Measurements from ENCODE around the gene SLC35F6. TPM values are rescaled to one million over a fixed set of nuclear protein-coding genes. Genes with fewer than 3 reads are reported as not detected.

Gene SLC35F6
- total and polyA plus RNA-seq, 9 of the 15 experiments (the other 6 are each of a cell fraction or from before 2014, with no cell fraction given): 11.9 to 47.3 (median 22.5) TPM

DNA sequence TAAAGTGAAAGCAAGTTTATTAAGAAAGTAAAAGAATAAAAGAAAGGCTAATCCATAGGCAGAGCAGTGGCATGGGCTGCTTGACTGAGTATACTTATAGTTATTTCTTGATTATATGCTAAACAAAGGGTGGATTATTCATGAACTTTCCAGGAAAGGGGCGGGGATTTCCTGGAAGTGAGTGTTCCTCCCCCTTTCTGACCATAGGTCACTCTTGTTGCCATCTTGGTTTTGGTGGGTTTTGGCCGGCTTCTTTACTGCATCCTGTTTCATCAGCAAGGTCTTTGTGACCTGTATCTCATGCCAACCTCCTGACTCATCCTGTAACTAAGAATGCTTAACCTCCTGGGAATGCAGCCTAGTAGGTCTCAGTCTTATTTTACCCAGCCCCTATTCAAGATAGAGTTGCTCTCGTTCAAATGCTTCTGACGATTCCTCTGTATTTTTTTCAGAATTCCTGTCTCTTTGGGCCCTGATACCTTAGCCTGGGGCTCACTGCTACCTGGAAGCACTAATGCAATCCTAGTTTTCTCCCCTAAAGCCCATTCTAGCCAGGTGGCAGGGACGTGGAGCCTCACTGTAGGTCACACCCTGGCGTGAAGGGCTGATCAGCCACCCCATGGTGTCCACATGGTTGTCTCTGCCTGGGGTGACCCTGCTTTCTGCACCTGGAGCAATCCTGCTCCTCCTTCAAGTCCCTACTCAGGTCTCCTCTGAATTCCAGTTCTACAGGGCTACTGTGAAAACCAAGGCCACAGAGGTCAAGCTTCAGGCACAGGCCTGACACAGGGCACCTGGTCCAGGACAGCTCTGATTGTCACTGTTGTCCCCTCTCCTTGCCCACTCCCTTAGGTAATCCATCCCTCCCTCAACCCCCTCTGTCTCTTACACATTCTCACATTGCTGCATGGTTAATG lies 6.0 kb upstream of the SLC35F6 start (continued):
- no peak for TF ChIP-seq SRSF9 (IDR thresholded peaks at IDR 0.05; ENCODE audit: borderline replicate concordance, low read depth, low read length)
- TF ChIP-seq, protein P1, sequence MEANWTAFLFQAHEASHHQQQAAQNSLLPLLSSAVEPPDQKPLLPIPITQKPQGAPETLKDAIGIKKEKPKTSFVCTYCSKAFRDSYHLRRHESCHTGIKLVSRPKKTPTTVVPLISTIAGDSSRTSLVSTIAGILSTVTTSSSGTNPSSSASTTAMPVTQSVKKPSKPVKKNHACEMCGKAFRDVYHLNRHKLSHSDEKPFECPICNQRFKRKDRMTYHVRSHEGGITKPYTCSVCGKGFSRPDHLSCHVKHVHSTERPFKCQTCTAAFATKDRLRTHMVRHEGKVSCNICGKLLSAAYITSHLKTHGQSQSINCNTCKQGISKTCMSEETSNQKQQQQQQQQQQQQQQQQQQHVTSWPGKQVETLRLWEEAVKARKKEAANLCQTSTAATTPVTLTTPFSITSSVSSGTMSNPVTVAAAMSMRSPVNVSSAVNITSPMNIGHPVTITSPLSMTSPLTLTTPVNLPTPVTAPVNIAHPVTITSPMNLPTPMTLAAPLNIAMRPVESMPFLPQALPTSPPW (CRISPR knock-in tag; IDR thresholded peaks at IDR 0.05): peak; percentile 67; the same call in 1 of the 2 replicates
- TF ChIP-seq HSF4 (CRISPR knock-in tag; IDR thresholded peaks at IDR 0.05; ENCODE audit: borderline replicate concordance): no peak
- TF ChIP-seq, protein P2, sequence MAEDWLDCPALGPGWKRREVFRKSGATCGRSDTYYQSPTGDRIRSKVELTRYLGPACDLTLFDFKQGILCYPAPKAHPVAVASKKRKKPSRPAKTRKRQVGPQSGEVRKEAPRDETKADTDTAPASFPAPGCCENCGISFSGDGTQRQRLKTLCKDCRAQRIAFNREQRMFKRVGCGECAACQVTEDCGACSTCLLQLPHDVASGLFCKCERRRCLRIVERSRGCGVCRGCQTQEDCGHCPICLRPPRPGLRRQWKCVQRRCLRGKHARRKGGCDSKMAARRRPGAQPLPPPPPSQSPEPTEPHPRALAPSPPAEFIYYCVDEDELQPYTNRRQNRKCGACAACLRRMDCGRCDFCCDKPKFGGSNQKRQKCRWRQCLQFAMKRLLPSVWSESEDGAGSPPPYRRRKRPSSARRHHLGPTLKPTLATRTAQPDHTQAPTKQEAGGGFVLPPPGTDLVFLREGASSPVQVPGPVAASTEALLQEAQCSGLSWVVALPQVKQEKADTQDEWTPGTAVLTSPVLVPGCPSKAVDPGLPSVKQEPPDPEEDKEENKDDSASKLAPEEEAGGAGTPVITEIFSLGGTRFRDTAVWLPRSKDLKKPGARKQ (CRISPR knock-in tag; IDR thresholded peaks at IDR 0.05): no peak
- TF ChIP-seq NCOA1 (IDR thresholded peaks at IDR 0.05; ENCODE audit: low read depth): peak; percentile 80
- no peak for TF ChIP-seq ESRRB (CRISPR knock-in tag; IDR thresholded peaks at IDR 0.05; ENCODE audit: borderline replicate concordance)
- TF ChIP-seq RBM25 (IDR thresholded peaks at IDR 0.05; ENCODE audit: low read depth, low read length, severe bottlenecking): no peak
- no peak for TF ChIP-seq MED1 (CRISPR knock-in tag; IDR thresholded peaks at IDR 0.05; ENCODE audit: borderline replicate concordance)
- TF ChIP-seq, protein P3, sequence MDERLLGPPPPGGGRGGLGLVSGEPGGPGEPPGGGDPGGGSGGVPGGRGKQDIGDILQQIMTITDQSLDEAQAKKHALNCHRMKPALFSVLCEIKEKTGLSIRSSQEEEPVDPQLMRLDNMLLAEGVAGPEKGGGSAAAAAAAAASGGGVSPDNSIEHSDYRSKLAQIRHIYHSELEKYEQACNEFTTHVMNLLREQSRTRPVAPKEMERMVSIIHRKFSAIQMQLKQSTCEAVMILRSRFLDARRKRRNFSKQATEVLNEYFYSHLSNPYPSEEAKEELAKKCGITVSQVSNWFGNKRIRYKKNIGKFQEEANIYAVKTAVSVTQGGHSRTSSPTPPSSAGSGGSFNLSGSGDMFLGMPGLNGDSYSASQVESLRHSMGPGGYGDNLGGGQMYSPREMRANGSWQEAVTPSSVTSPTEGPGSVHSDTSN (CRISPR knock-in tag; IDR thresholded peaks at IDR 0.05; ENCODE audit: low read depth): no peak
- TF ChIP-seq, protein P3 (tag; conservative IDR thresholded peaks at IDR 0.05; ENCODE audit: low read depth): no peak
- TF ChIP-seq MXI1 (IDR thresholded peaks at IDR 0.05; ENCODE audit: low read depth, low read length): no peak
- TF ChIP-seq, protein P4, sequence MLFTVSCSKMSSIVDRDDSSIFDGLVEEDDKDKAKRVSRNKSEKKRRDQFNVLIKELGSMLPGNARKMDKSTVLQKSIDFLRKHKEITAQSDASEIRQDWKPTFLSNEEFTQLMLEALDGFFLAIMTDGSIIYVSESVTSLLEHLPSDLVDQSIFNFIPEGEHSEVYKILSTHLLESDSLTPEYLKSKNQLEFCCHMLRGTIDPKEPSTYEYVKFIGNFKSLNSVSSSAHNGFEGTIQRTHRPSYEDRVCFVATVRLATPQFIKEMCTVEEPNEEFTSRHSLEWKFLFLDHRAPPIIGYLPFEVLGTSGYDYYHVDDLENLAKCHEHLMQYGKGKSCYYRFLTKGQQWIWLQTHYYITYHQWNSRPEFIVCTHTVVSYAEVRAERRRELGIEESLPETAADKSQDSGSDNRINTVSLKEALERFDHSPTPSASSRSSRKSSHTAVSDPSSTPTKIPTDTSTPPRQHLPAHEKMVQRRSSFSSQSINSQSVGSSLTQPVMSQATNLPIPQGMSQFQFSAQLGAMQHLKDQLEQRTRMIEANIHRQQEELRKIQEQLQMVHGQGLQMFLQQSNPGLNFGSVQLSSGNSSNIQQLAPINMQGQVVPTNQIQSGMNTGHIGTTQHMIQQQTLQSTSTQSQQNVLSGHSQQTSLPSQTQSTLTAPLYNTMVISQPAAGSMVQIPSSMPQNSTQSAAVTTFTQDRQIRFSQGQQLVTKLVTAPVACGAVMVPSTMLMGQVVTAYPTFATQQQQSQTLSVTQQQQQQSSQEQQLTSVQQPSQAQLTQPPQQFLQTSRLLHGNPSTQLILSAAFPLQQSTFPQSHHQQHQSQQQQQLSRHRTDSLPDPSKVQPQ (CRISPR knock-in tag; IDR thresholded peaks at IDR 0.05; ENCODE audit: borderline replicate concordance): no peak
- TF ChIP-seq SUPT5H (IDR thresholded peaks at IDR 0.05): peak; percentile 54; the same call in 1 of the 2 replicates
- peak; percentile 93 for TF ChIP-seq ESRRA (IDR thresholded peaks at IDR 0.05; ENCODE audit: borderline replicate concordance, low read depth)
- no peak for TF ChIP-seq HNRNPUL1 (IDR thresholded peaks at IDR 0.05; ENCODE audit: low read length)
- TF ChIP-seq MTA3 (IDR thresholded peaks at IDR 0.05; ENCODE audit: borderline replicate concordance): no peak
- peak; percentile 68; the same call in 1 of the 2 replicates for TF ChIP-seq ZNF561 (CRISPR knock-in tag; conservative IDR thresholded peaks at IDR 0.05)
- TF ChIP-seq KDM2B (CRISPR knock-in tag; IDR thresholded peaks at IDR 0.05): no peak
- peak in 1 of 2 experiments; percentile 67; a peak in 3 of 4 replicates for TF ChIP-seq SRF (CRISPR knock-in tag; IDR thresholded peaks at IDR 0.05)

All from K562 (cell line).